WTC11 (cell line): Measurements from ENCODE around the gene ZNF823. TPM values are rescaled to one million over a fixed set of nuclear protein-coding genes. Genes with fewer than 3 reads are reported as not detected.
"Not testable (repeated sequence)": the region's sequence is repeated elsewhere in the genome, so short reads cannot be mapped to it uniquely, and the experiment has no call there.

Source experiments
- ATAC-seq: fragments of 200-7000 bp; cut with Tn5 transposase; 2 replicates; pipeline ENCODE4 v1.10.0; 2021; ENCODE audit warnings: mild to moderate bottlenecking, moderate library complexity
- CTCF ChIA-PET: fragments of 300-600 bp; sonication (Branson Sonifier 250); formaldehyde crosslinking; loops from one replicate; lab custom pipeline; 2021; ENCODE audit warnings: antibody characterized with exemption; lab: Charles Lee
- POLR2A ChIA-PET: fragments of 350-600 bp; sonication (Branson Sonifier 250); formaldehyde crosslinking; loops from one replicate; lab custom pipeline; 2021; ENCODE audit warnings: antibody characterized with exemption; lab: Charles Lee
- DNase-seq: peaks from one replicate; pipeline ENCODE4 v3.0.0; 2021; ENCODE audit warnings: low spot score
- H3K27ac Mint-ChIP-seq: 2 replicates; pipeline ENCODE4 v1.8.0; 2021; ENCODE audit warnings: mixed read lengths
- H3K27me3 Mint-ChIP-seq: 2 replicates; pipeline ENCODE4 v1.8.0; 2021; ENCODE audit warnings: low read depth, mild to moderate bottlenecking, moderate library complexity, mixed read lengths
- H3K36me3 Mint-ChIP-seq: 2 replicates; pipeline ENCODE4 v1.8.0; 2021; ENCODE audit warnings: mixed read lengths
- H3K4me1 Mint-ChIP-seq: 2 replicates; pipeline ENCODE4 v1.8.0; 2022; ENCODE audit warnings: mixed read lengths
- H3K4me3 Mint-ChIP-seq: 2 replicates; pipeline ENCODE4 v1.8.0; 2021; ENCODE audit warnings: mild to moderate bottlenecking, moderate library complexity, mixed read lengths
- H3K9me3 Mint-ChIP-seq: 2 replicates; pipeline ENCODE4 v1.8.0; 2021; ENCODE audit warnings: mixed read lengths
- ATF2 ChIP-seq: sonication (generic); formaldehyde crosslinking; IDR thresholded peaks from 2 replicates; pipeline ENCODE4 v1.8.1; 2022; ENCODE audit warnings: low read depth, missing genetic modification reagents, borderline replicate concordance
- CBFB ChIP-seq: sonication (generic); formaldehyde crosslinking; IDR thresholded peaks from 2 replicates; pipeline ENCODE4 v1.8.1; 2022; ENCODE audit warnings: mild to moderate bottlenecking, low read depth, missing genetic modification reagents
- EMX1 ChIP-seq: fragments of 250-450 bp; sonication (Bioruptor Pico); IDR thresholded peaks from 2 replicates; pipeline ENCODE4 v1.8.0; 2021; ENCODE audit warnings: mild to moderate bottlenecking
- ESRRA ChIP-seq: sonication (generic); formaldehyde crosslinking; IDR thresholded peaks from 2 replicates; pipeline ENCODE4 v1.8.1; 2022; ENCODE audit warnings: mild to moderate bottlenecking, missing genetic modification reagents, borderline replicate concordance
- ETV6 ChIP-seq: sonication (generic); formaldehyde crosslinking; IDR thresholded peaks from 2 replicates; pipeline ENCODE4 v1.8.1; 2022; ENCODE audit warnings: mild to moderate bottlenecking, missing genetic modification reagents
- GABPB1 ChIP-seq: sonication (generic); formaldehyde crosslinking; IDR thresholded peaks from 2 replicates; pipeline ENCODE4 v1.8.1; 2023; ENCODE audit warnings: mild to moderate bottlenecking, missing genetic modification reagents
- NR2C2 ChIP-seq: sonication (generic); formaldehyde crosslinking; IDR thresholded peaks from 2 replicates; pipeline ENCODE4 v1.8.0; 2022; ENCODE audit warnings: mild to moderate bottlenecking, missing genetic modification reagents
- NR3C1 ChIP-seq: sonication (generic); formaldehyde crosslinking; conservative IDR thresholded peaks from 2 replicates; pipeline ENCODE4 v1.8.1; 2023; ENCODE audit warnings: low read depth, mild to moderate bottlenecking, missing genetic modification reagents
- PREB ChIP-seq: sonication (generic); formaldehyde crosslinking; IDR thresholded peaks from 2 replicates; pipeline ENCODE4 v1.8.1; 2022; ENCODE audit warnings: mild to moderate bottlenecking, missing genetic modification reagents, moderate library complexity, borderline replicate concordance
- SMAD3 ChIP-seq: sonication (generic); formaldehyde crosslinking; IDR thresholded peaks from 2 replicates; pipeline ENCODE4 v1.8.0; 2022; ENCODE audit warnings: missing genetic modification reagents, mild to moderate bottlenecking, borderline replicate concordance
- SMAD4 ChIP-seq: sonication (generic); formaldehyde crosslinking; IDR thresholded peaks from 2 replicates; pipeline ENCODE4 v1.8.0; 2022; ENCODE audit warnings: mild to moderate bottlenecking, missing genetic modification reagents
- STAT6 ChIP-seq: sonication (generic); formaldehyde crosslinking; conservative IDR thresholded peaks from 2 replicates; pipeline ENCODE4 v1.8.1; 2023; ENCODE audit warnings: mild to moderate bottlenecking, low read depth, missing genetic modification reagents, moderate library complexity
- TEAD1 ChIP-seq: sonication (generic); formaldehyde crosslinking; IDR thresholded peaks from 2 replicates; pipeline ENCODE4 v1.8.0; 2022; ENCODE audit warnings: mild to moderate bottlenecking, missing genetic modification reagents
- TP53 ChIP-seq: sonication (generic); formaldehyde crosslinking; IDR thresholded peaks from 2 replicates; pipeline ENCODE4 v1.8.1; 2023; ENCODE audit warnings: mild to moderate bottlenecking, missing genetic modification reagents
- ZNF121 ChIP-seq: sonication (generic); formaldehyde crosslinking; IDR thresholded peaks from 2 replicates; pipeline ENCODE4 v1.8.0; 2023; ENCODE audit warnings: missing genetic modification reagents
- total RNA-seq: library from RNA; stranded (reverse); gene quantifications from 3 replicates; pipeline ENCODE4 v1.2.3, GENCODE V29; 2021
- TF ChIP-seq, protein P1 (sequence below): sonication (generic); formaldehyde crosslinking; IDR thresholded peaks from 2 replicates; pipeline ENCODE4 v1.8.0; 2023; ENCODE audit warnings: missing genetic modification reagents
- TF ChIP-seq, protein P2 (sequence below): fragments of 250-450 bp; sonication (Bioruptor Pico); IDR thresholded peaks from 2 replicates; pipeline ENCODE4 v1.9.0; 2021; ENCODE audit warnings: moderate library complexity, mild to moderate bottlenecking, inconsistent platforms, borderline replicate concordance
- TF ChIP-seq, protein P3 (sequence below): fragments of 250-450 bp; sonication (Bioruptor Pico); conservative IDR thresholded peaks from 2 replicates; pipeline ENCODE4 v1.9.0; 2021; ENCODE audit warnings: mild to moderate bottlenecking

The ZNF823 gene
- total RNA-seq, 1 experiment from 2014 or later, result 5.4 TPM

- 0 out of 2 replicates have a peak, but pooled peaks cover 4% of the 10 kb centered on the region for H3K4me1 Mint-ChIP-seq
- no peak overlapping the region for H3K27ac Mint-ChIP-seq
- peaks cover 63% of the 10 kb centered on the region for H3K9me3 Mint-ChIP-seq
- TF ChIP-seq, protein P1, sequence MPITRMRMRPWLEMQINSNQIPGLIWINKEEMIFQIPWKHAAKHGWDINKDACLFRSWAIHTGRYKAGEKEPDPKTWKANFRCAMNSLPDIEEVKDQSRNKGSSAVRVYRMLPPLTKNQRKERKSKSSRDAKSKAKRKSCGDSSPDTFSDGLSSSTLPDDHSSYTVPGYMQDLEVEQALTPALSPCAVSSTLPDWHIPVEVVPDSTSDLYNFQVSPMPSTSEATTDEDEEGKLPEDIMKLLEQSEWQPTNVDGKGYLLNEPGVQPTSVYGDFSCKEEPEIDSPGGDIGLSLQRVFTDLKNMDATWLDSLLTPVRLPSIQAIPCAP (CRISPR knock-in tag), result no peak
- TF ChIP-seq ATF2 (CRISPR knock-in tag), result no peak
- TF ChIP-seq SMAD3 (CRISPR knock-in tag), result no peak
- TF ChIP-seq SMAD4, result no peak
- TF ChIP-seq ZNF121 (CRISPR knock-in tag), result no peak
- no peak for TF ChIP-seq GABPB1 (CRISPR knock-in tag)
- no peak for TF ChIP-seq PREB (CRISPR knock-in tag)
- no peak for TF ChIP-seq EMX1
- TF ChIP-seq CBFB (CRISPR knock-in tag), result no peak
- no peak for TF ChIP-seq ETV6 (CRISPR knock-in tag)
- no peak for TF ChIP-seq STAT6
- TF ChIP-seq, protein P2, sequence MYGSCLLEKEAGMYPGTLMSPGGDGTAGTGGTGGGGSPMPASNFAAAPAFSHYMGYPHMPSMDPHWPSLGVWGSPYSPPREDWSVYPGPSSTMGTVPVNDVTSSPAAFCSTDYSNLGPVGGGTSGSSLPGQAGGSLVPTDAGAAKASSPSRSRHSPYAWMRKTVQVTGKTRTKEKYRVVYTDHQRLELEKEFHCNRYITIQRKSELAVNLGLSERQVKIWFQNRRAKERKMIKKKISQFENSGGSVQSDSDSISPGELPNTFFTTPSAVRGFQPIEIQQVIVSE (CRISPR knock-in tag), result no peak
- no peak for TF ChIP-seq NR2C2 (CRISPR knock-in tag)
- TF ChIP-seq TP53 (CRISPR knock-in tag), result no peak
- POLR2A ChIA-PET, result no interaction called here
- DNase-seq, result no peak
- no peak for ATAC-seq
- H3K36me3 Mint-ChIP-seq, result peaks cover 73% of the 10 kb centered on the region
- H3K27me3 Mint-ChIP-seq, result peaks cover 21% of the 10 kb centered on the region
- H3K4me3 Mint-ChIP-seq, result no peak overlapping the region
- CTCF ChIA-PET, result no interaction called here
These were observed 60.2 kb downstream of the ZNF823 start for GRCh38 chr19:11678504-11678903.

DNA sequence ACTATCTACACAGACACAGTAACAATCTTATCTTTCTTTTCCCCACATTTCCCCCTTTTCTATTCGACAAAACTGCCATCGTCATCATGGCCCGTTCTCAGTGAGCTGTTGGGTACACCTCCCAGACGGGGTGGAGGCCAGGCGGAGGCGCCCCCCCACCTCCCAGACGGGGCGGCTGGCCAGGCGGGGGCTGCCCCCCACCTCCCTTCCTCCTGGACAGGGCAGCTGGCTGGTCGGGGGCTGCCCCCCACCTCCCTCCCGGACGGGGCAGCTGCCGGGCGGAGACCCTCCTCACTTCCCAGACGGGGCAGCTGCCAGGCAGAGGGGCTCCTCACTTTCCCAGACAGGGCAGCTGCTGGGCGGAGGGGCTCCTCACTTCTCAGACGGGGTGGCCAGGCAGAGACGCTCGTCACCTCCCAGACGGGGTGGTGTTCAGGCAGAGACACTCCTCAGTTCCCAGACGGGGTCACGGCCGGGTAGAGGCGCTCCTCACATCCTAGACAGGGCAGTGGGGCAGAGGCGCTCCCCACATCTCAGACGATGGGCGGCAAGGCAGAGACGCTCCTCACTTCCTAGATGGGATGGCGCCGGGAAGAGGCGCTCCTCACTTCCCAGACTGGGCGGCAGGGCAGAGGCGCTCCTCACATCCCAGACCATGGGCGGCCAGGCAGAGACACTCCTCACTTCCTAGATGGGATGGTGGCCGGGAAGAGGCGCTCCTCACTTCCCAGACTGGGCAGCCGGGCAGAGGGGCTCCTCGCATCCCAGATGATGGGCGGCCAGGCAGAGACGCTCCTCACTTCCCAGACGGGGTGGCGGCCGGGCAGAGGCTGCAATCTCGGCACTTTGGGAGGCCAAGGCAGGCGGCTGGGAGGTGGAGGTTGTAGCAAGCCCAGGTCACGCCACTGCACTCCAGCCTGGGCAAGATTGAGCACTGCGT is 61.8 kb downstream of the ZNF823 start:
- POLR2A ChIA-PET, result interaction anchor here (0.6 kb wide), 1 partner anchor 90 kb away, joined by 4 read pairs; no protein-coding TSS in a partner anchor
- ATAC-seq, DNase-seq, CTCF ChIA-PET, H3K4me3 Mint-ChIP-seq, H3K27ac Mint-ChIP-seq, H3K4me1 Mint-ChIP-seq: not testable (repeated sequence)
- Mint-ChIP-seq H3K9me3 (peaks cover 51% of the 10 kb centered on the region), H3K36me3 (peaks cover 57% of the 10 kb centered on the region), H3K27me3 (peaks cover 23% of the 10 kb centered on the region)

GRCh38 chr19:11675569-11675968 is 63.2 kb downstream of the ZNF823 start:
- H3K4me1 Mint-ChIP-seq, result peaks cover 4% of the 10 kb centered on the region; the same call in 1 of the 2 replicates
- H3K9me3 Mint-ChIP-seq, result peaks cover 39% of the 10 kb centered on the region
- TF ChIP-seq, protein P3, sequence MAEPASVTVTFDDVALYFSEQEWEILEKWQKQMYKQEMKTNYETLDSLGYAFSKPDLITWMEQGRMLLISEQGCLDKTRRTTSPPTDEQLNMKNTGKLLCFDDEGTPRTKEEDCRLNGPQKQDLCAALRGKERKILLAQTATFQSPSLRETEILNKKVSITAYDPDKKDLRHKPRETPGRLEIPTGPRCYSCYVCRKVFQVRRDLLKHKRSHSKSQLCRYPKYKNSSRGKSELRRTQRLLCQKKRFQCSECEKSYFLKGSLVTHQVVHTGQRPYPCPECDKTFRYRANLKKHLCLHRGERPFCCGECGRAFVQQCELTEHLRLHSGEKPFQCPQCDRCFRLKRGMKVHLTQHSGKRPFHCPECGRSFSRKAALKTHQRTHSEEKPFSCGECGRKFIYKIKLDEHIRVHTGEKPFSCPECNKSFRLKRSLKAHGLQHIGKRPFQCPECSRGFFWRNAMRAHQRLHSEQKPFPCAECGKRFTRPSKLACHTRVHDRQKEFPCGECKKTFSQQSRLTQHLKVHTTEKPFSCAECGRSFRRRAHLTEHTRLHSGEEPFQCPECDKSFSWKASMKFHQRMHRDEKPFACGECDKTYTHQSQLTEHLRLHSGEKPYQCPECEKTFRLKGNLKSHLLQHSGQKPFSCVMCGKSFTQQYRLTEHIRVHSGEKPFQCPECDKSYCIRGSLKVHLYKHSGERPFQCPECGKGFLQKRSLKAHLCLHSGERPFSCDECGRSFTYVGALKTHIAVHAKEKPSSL, result no peak
- TF ChIP-seq ZNF121 (CRISPR knock-in tag) (no peak), PREB (CRISPR knock-in tag) (no peak), TEAD1 (no peak), NR3C1 (CRISPR knock-in tag) (no peak), ESRRA (CRISPR knock-in tag) (no peak)
- DNase-seq, result no peak
- no peak for ATAC-seq
- H3K27me3 Mint-ChIP-seq, result peaks cover 23% of the 10 kb centered on the region
- H3K36me3 Mint-ChIP-seq, result peaks cover 43% of the 10 kb centered on the region
- ChIA-PET CTCF (interaction anchor here (0.6 to 1.0 kb wide), 3 partner anchors 20 to 1301 kb away, joined by 3 to 4 read pairs (median 3); no protein-coding TSS in a partner anchor), POLR2A (interaction anchor here (0.6 kb wide), 1 partner anchor 117 kb away, joined by 4 read pairs; no protein-coding TSS in a partner anchor)
- H3K27ac Mint-ChIP-seq, result no peak overlapping the region
- no peak overlapping the region for H3K4me3 Mint-ChIP-seq
